D341Med (cell line): ENCODE measurements around the gene PPIA.

Experiments
- DNase-seq: peaks from one replicate; pipeline ENCODE4 v3.0.0; 2012; ENCODE audit warnings: low spot score

The PPIA gene

GRCh38 chr7:44796504-44797328 lies at the start of gene PPIA:
PPIA (plus strand) TSS chr7:44796681; CDS start chr7:44796725, 44 bp downstream.
- DNase-seq, result peak; percentile 100

GRCh38 chr7:44748045-44748947 lies 48.2 kb upstream of the PPIA start, which contains the start of gene ZMIZ2:
ZMIZ2 (plus strand) TSS chr7:44748847; CDS start chr7:44756250, 7,403 bp downstream.
- peak; percentile 99 for DNase-seq

GRCh38 chr7:44748948-44749731 lies 47.3 kb upstream of the PPIA start:
- no peak for DNase-seq

GRCh38 chr7:44749992-44750391 lies 46.5 kb upstream of the PPIA start:
- no peak for DNase-seq

GRCh38 chr7:44750424-44750823 lies 46.1 kb upstream of the PPIA start:
- no peak for DNase-seq

- peak; percentile 27 for DNase-seq
These were observed 45.4 kb upstream of the PPIA start for GRCh38 chr7:44750921-44751571.

- no peak for DNase-seq
These were observed 43.7 kb upstream of the PPIA start for GRCh38 chr7:44752822-44753221.

- DNase-seq, result peak; percentile 17
These were observed 41.4 kb upstream of the PPIA start for GRCh38 chr7:44754802-44755697.

GRCh38 chr7:44755698-44756627 lies 40.5 kb upstream of the PPIA start:
- DNase-seq, result peak; percentile 17

- peak; percentile 16 for DNase-seq
These were observed 39.6 kb upstream of the PPIA start for GRCh38 chr7:44756904-44757303.

GRCh38 chr7:44757311-44757710 lies 39.2 kb upstream of the PPIA start:
- DNase-seq, result peak; percentile 39

- peak; percentile 18 for DNase-seq
These were observed 38.7 kb upstream of the PPIA start for GRCh38 chr7:44757739-44758138.

GRCh38 chr7:44759246-44759645 lies 37.2 kb upstream of the PPIA start:
- DNase-seq, result peak; percentile 25

- peak; percentile 16 for DNase-seq
These were observed 36.4 kb upstream of the PPIA start for GRCh38 chr7:44760034-44760580.

- DNase-seq, result no peak
These were observed 35.0 kb upstream of the PPIA start for GRCh38 chr7:44761207-44762161.

GRCh38 chr7:44762300-44762699 lies 34.2 kb upstream of the PPIA start:
- DNase-seq, result no peak

GRCh38 chr7:44762726-44763522 lies 33.6 kb upstream of the PPIA start:
- peak; percentile 24 for DNase-seq
